Activated gamma-delta T cell treated with anti-CD3 and anti-CD28 coated beads, Interleukin-2, amount 50 U/mL, for 16 hours (primary cell): ENCODE measurements around the gene LCE3E.
"Not testable (repeated sequence)": the region's sequence is repeated elsewhere in the genome, so short reads cannot be mapped to it uniquely, and the experiment has no call there.

Source experiments
- DNase-seq: peaks from one replicate; pipeline ENCODE4 v3.0.0-alpha.2; 2020; ENCODE audit warnings: low read depth

LCE3E gene

GRCh38 chr1:152566681-152567080 is at the start of gene LCE3E:
Gene LCE3E (minus strand): TSS chr1:152566780. CDS start chr1:152566208, 572 bp downstream.
- DNase-seq = no peak

- no peak for DNase-seq
Observed at GRCh38 chr1:152613511-152613910, 46.9 kb upstream of the LCE3E start, which contains the start of gene LCE3B. Gene LCE3B (plus strand): TSS chr1:152613811. CDS start chr1:152613811, 0 bp downstream.

- DNase-seq = no peak
Observed at GRCh38 chr1:152599934-152600333, 33.4 kb upstream of the LCE3E start, which contains the start of gene LCE3C. Gene LCE3C (plus strand): TSS chr1:152600234. CDS start chr1:152600732, 498 bp downstream.

GRCh38 chr1:152596986-152597385 is 30.4 kb upstream of the LCE3E start:
- DNase-seq = no peak

GRCh38 chr1:152585586-152585985 is 19.0 kb upstream of the LCE3E start:
- no peak for DNase-seq

- no peak for DNase-seq
Observed at GRCh38 chr1:152582647-152583046, 16.1 kb upstream of the LCE3E start.

- no peak for DNase-seq
Observed at GRCh38 chr1:152580433-152580832, 13.9 kb upstream of the LCE3E start, which contains the start of gene LCE3D. Gene LCE3D (minus strand): TSS chr1:152580516. CDS start chr1:152579936, 580 bp downstream.

GRCh38 chr1:152579526-152579925 is 12.9 kb upstream of the LCE3E start:
- not testable (repeated sequence) for DNase-seq

GRCh38 chr1:152577168-152577567 is 10.6 kb upstream of the LCE3E start:
- DNase-seq = no peak

GRCh38 chr1:152565535-152566215 is 905 bp downstream of the LCE3E start:
- no peak for DNase-seq

- no peak for DNase-seq
Observed at GRCh38 chr1:152565115-152565514, 1.5 kb downstream of the LCE3E start.

GRCh38 chr1:152548358-152548757 is 18.2 kb downstream of the LCE3E start:
- DNase-seq = not testable (repeated sequence)

GRCh38 chr1:152546704-152547103 is 19.9 kb downstream of the LCE3E start:
- DNase-seq = no peak

GRCh38 chr1:152543820-152544219 is 22.8 kb downstream of the LCE3E start:
- DNase-seq = no peak

GRCh38 chr1:152539901-152540300 is 26.7 kb downstream of the LCE3E start:
- DNase-seq = no peak

- DNase-seq = no peak
Observed at GRCh38 chr1:152537496-152537895, 29.1 kb downstream of the LCE3E start.

GRCh38 chr1:152535774-152536173 is 30.8 kb downstream of the LCE3E start:
- no peak for DNase-seq

GRCh38 chr1:152533327-152533938 is 33.1 kb downstream of the LCE3E start:
- no peak for DNase-seq

- DNase-seq = no peak
Observed at GRCh38 chr1:152525080-152525641, 41.4 kb downstream of the LCE3E start.

GRCh38 chr1:152520561-152521090 is 46.0 kb downstream of the LCE3E start:
- DNase-seq = no peak

GRCh38 chr1:152519851-152520250 is 46.7 kb downstream of the LCE3E start:
- no peak for DNase-seq

- no peak for DNase-seq
Observed at GRCh38 chr1:152517237-152517811, 49.3 kb downstream of the LCE3E start.
